GM12878 (cell line): ENCODE results near the gene DYNC1H1. TPM values are rescaled to one million over a fixed set of nuclear protein-coding genes. Genes with fewer than 3 reads are reported as not detected.

Experiments used
- ATAC-seq: fragments of 200-7000 bp; cut with Tn5 transposase; 3 replicates; pipeline ENCODE4 v1.9.1; 2020; ENCODE audit warnings: mild to moderate bottlenecking, moderate library complexity
- BruUV-seq: library from RNA; stranded (reverse); fragments of 400-500 nt; replicated peaks from 2 replicates; lab custom pipeline; 2021; lab: Mats Ljungman, UMichigan
- CTCF ChIA-PET: fragments of 300-600 bp; sonication (Branson Sonifier 250); formaldehyde crosslinking; extraction: SDS; loops from one replicate; lab custom pipeline; 2021; ENCODE audit warnings: inconsistent platforms; lab: Yijun Ruan, JAX
- POLR2A ChIA-PET: fragments of 350-600 bp; formaldehyde crosslinking; extraction: SDS; loops from one replicate; lab custom pipeline; 2021; ENCODE audit warnings: inconsistent platforms; lab: Charles Lee
- RAD21 ChIA-PET: fragments of 300-600 bp; sonication (Branson Sonifier 250); formaldehyde crosslinking; loops from one replicate; lab custom pipeline; 2023; ENCODE audit warnings: antibody characterized with exemption; ENCODE audit not compliant: unreplicated experiment; lab: Charles Lee
- SMC1A ChIA-PET: fragments of 300-600 bp; sonication (Branson Sonifier 250); formaldehyde crosslinking; loops from one replicate; lab custom pipeline; 2023; ENCODE audit not compliant: unreplicated experiment, uncharacterized antibody; lab: Charles Lee
- DNase-seq: peaks from one replicate; pipeline ENCODE4 v3.0.0-alpha.2; 2011; ENCODE audit warnings: low read depth, low spot score
- FAIRE-seq: peaks from 3 replicates; lab custom pipeline; 2011; peaks lifted over from hg19 to GRCh38; lab: Jason Lieb, UNC
- H2AFZ ChIP-seq: 2 replicates; pipeline ENCODE4 v1.6.0; 2011; ENCODE audit warnings: low read depth, low read length, control low read depth; ENCODE audit not compliant: control insufficient read depth
- H3K27ac ChIP-seq: 2 replicates; pipeline ENCODE4 v1.5.1; 2011; ENCODE audit warnings: control low read depth; ENCODE audit not compliant: control insufficient read depth, insufficient read depth
- H3K27me3 ChIP-seq, 2 experiments: replicated peaks in 1 of 2; 2 replicates each; pipeline versions ENCODE4 v1.6.0 to v1.6.1; 2011; ENCODE audit warnings: low read length in 1 of 2; ENCODE audit not compliant: control insufficient read depth in 2 of 2, insufficient read depth in 2 of 2
- H3K36me3 ChIP-seq, 2 experiments: 2 replicates each; pipeline ENCODE4 v1.5.1; 2011; ENCODE audit warnings: low read length in 1 of 2; ENCODE audit not compliant: control insufficient read depth in 2 of 2, insufficient read depth in 2 of 2
- H3K4me1 ChIP-seq: 2 replicates; pipeline ENCODE4 v1.6.1; 2011; ENCODE audit warnings: mild to moderate bottlenecking, low read length, moderate library complexity, mixed read lengths; ENCODE audit not compliant: control insufficient read depth, insufficient read depth
- H3K4me2 ChIP-seq: 2 replicates; pipeline ENCODE4 v1.6.0; 2011; ENCODE audit warnings: control low read depth; ENCODE audit not compliant: control insufficient read depth, insufficient read depth
- H3K4me3 ChIP-seq: fragments of 200-600 bp; sonication (generic); 2 replicates; pipeline ENCODE4 v1.5.1; 2016
- H3K79me2 ChIP-seq: 2 replicates; pipeline ENCODE4 v1.6.0; 2011; ENCODE audit warnings: low read length; ENCODE audit not compliant: control insufficient read depth, insufficient read depth
- H3K9ac ChIP-seq: 2 replicates; pipeline ENCODE4 v1.8.0; 2011; ENCODE audit warnings: low read length, control low read depth, mixed read lengths; ENCODE audit not compliant: control insufficient read depth, insufficient read depth
- H3K9me3 ChIP-seq: replicated peaks from 3 replicates; pipeline ENCODE4 v1.5.1; 2011; ENCODE audit warnings: mild to moderate bottlenecking, low read length; ENCODE audit not compliant: control insufficient read depth, insufficient read depth
- H4K20me1 ChIP-seq: 2 replicates; pipeline ENCODE4 v1.6.0; 2011; ENCODE audit not compliant: control insufficient read depth, insufficient read depth
- CREB1 ChIP-seq: IDR thresholded peaks from 2 replicates; pipeline ENCODE4 v1.6.1; 2012; ENCODE audit warnings: low read depth, mild to moderate bottlenecking, inconsistent platforms
- EZH2 ChIP-seq: IDR thresholded peaks from 2 replicates; pipeline ENCODE4 v1.6.1; 2012; ENCODE audit warnings: low read depth, mild to moderate bottlenecking, control low read depth, inconsistent platforms, low read length, borderline replicate concordance; ENCODE audit not compliant: control insufficient read depth
- HDGF ChIP-seq: fragments of 450-650 bp; IDR thresholded peaks from 2 replicates; pipeline ENCODE4 v1.6.1; 2016; ENCODE audit warnings: antibody characterized with exemption
- IRF4 ChIP-seq: IDR thresholded peaks from 2 replicates; pipeline ENCODE4 v1.6.1; 2011; ENCODE audit warnings: low read depth, low read length
- MEF2B ChIP-seq: fragments of 450-650 bp; IDR thresholded peaks from 2 replicates; pipeline ENCODE4 v1.6.1; 2018; ENCODE audit warnings: mild to moderate bottlenecking, moderate library complexity; ENCODE audit not compliant: partially characterized antibody, poor library complexity, severe bottlenecking
- NRF1 ChIP-seq: conservative IDR thresholded peaks from 2 replicates; pipeline ENCODE4 v1.6.1; 2011; ENCODE audit warnings: mild to moderate bottlenecking, low read depth, low read length, improper control_type of control experiment
- RFX5 ChIP-seq: IDR thresholded peaks from 2 replicates; pipeline ENCODE4 v1.6.1; 2011; ENCODE audit warnings: low read depth, low read length, improper control_type of control experiment
- SMC3 ChIP-seq: IDR thresholded peaks from 2 replicates; pipeline ENCODE4 v1.6.1; 2011; ENCODE audit warnings: low read length, improper control_type of control experiment, borderline replicate concordance
- SPI1 ChIP-seq: IDR thresholded peaks from 2 replicates; pipeline ENCODE4 v1.6.1; 2011; ENCODE audit warnings: low read depth, mild to moderate bottlenecking, low read length, moderate library complexity, borderline replicate concordance; ENCODE audit not compliant: insufficient read depth
- STAT1 ChIP-seq: fragments of 450-650 bp; conservative IDR thresholded peaks from 2 replicates; pipeline ENCODE4 v1.6.1; 2014; ENCODE audit warnings: antibody characterized with exemption, mild to moderate bottlenecking
- WGBS: methylation state at CpG from one replicate; pipeline ENCODE4 v1.1.6; 2016; ENCODE audit warnings: low lambda C conversion rate; ENCODE audit not compliant: insufficient replicate concordance, insufficient coverage; ENCODE audit errors: missing lambda C conversion rate; 5-methylcytosine and 5-hydroxymethylcytosine counted together
- in situ Hi-C: fragments of 300-500 bp; cut with MboI; formaldehyde crosslinking; loops from 9 replicates; pipeline ENCODE4 v1.14.3; 2018; ENCODE audit warnings: mixed read lengths
- intact Hi-C: fragments of 100-400 bp; cut with micrococcal nuclease; formaldehyde crosslinking; loops from one replicate; pipeline ENCODE4 v1.14.2; 2022; ENCODE audit not compliant: unreplicated experiment
- polyA plus RNA-seq, 11 experiments: library from polyadenylated mRNA; depleted of rRNA in 4 of 11; unstranded in 6 of 11; stranded (reverse) in 5 of 11; fragments of >200 nt; fragmentation: Nextera tagmentation in 4 of 11; fragmentation: Illumina TruSeq in 1 of 11; extraction: Ambion mirVana in 4 of 11; extraction: Trizol in 1 of 11; gene quantifications; 1 replicate in 1 of 11; 2 replicates in 10 of 11; pipeline versions ENCODE4 v1.2.1 to v1.2.3, GENCODE V29; 2011 to 2016; ENCODE audit warnings: inconsistent platforms in 2 of 11, missing spikeins in 2 of 11, low read depth in 1 of 11
- total RNA-seq, 4 experiments: library from RNA; depleted of rRNA in 3 of 4; stranded (reverse); fragments of >200 nt in 3 of 4; fragmentation: Illumina TruSeq in 1 of 4; extraction: Trizol in 1 of 4; gene quantifications; 2 replicates each; pipeline versions ENCODE4 v1.2.1 to v1.2.3, GENCODE V29; 2013 to 2021
- TF ChIP-seq, protein P1 (sequence below): fragments of 450-650 bp; IDR thresholded peaks from 2 replicates; pipeline ENCODE4 v1.6.1; 2017; ENCODE audit warnings: borderline replicate concordance
- TF ChIP-seq, protein P2 (sequence below): fragments of 450-650 bp; IDR thresholded peaks from 2 replicates; pipeline ENCODE4 v1.6.1; 2017; ENCODE audit warnings: mild to moderate bottlenecking, low read depth, inconsistent platforms; ENCODE audit not compliant: poor library complexity, severe bottlenecking
- TF ChIP-seq, protein P3 (sequence below): IDR thresholded peaks from 2 replicates; pipeline ENCODE4 v1.6.1; 2012; ENCODE audit warnings: low read depth, low read length, improper control_type of control experiment
- TF ChIP-seq, protein P4 (sequence below): fragments of 450-650 bp; formaldehyde crosslinking; IDR thresholded peaks from 2 replicates; pipeline ENCODE4 v1.4.0; 2020; ENCODE audit warnings: mild to moderate bottlenecking, moderate library complexity

DYNC1H1 gene
- total and polyA plus RNA-seq, 10 of the 15 experiments (the other 5 are each of a cell fraction or from before 2014, with no cell fraction given): 38.4 to 291 (median 111) TPM

DNA sequence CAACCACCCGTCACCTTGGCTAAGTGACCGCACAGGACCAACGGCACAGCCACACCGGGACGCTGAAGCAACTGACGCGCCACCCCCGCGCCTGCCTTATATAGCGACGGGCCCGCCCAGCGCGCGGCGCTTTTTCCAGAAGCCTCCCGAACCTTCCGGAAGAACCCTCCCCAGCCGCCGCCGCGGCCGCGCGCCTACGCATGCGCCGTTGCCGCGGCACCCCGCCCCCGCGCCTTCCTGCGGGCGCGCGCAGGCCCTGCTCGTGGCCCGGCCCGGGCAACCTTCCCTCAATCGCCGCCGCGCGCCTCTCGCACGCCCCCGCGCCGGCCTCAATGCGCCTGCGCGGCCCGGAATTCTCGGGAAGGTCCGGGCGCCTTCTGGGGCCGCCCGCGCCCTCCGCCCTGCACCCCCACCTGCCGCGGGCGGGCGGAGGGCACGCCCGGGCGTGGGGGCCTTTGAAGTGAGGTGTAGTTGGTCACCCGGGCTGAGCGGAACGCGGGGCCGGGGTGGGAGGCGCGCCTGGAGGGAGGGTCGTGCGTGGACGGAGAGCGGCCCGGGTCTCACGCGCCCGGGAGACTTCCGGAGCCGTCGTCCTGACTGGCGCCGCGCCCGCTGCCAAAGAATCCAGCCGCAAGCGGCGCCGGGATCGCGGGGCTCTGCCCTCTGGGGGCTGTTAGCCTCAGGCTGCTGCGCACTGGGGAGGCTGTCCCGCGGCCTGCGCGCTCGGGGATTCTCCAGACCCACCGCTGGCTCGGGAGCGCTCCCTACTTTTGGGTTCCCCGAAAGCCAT lies 122.8 kb downstream of the DYNC1H1 start, which contains the start of gene HSP90AA1:
TSS of gene HSP90AA1 (minus strand) at position 73 of the 790 bp plus-strand sequence. CDS start 666 bp downstream, outside the sequence.
- Histone ChIP-seq H3K27me3 (no peaks in the 10 kb centered on the region), H3K4me1 (peaks cover 9% of the 10 kb centered on the region), H3K9me3 (no peaks in the 10 kb centered on the region), H4K20me1 (peaks cover 5% of the 10 kb centered on the region), H3K27ac (peak within 1 kb of the TSS; percentile 95), H3K36me3 (peaks cover 9 to 33% of the 10 kb centered on the region in 2 experiments), H2AFZ (peak within 1 kb of the TSS; percentile 83), H3K79me2 (peaks cover 54% of the 10 kb centered on the region), H3K9ac (peak within 1 kb of the TSS; percentile 94), H3K4me2 (peak within 1 kb of the TSS; percentile 98), H3K4me3 (peak within 1 kb of the TSS; percentile 98)
- DNase-seq: peak; percentile 60
- SMC1A ChIA-PET: interaction anchor here (0.6 to 1.7 kb wide), 4 partner anchors 9 to 123 kb away, joined by 3 to 5 read pairs (median 3); partner anchors contain the start of gene DYNC1H1
- TSS peak; percentile 90 for BruUV-seq
- RAD21 ChIA-PET: interaction anchor here (1.3 to 1.7 kb wide), 3 partner anchors 9 to 227 kb away, joined by 3 to 7 read pairs (median 6); no protein-coding TSS in a partner anchor
- CTCF ChIA-PET: interaction anchor here (1.4 to 2.9 kb wide), 3 partner anchors 11 to 230 kb away, joined by 6 to 25 read pairs (median 8); no protein-coding TSS in a partner anchor
- WGBS: 1% methylated on average over 95 of the region's 106 CpGs
- in situ Hi-C loops: no loop called here
- ATAC-seq: peak; percentile 70
- intact Hi-C loops: loop anchor here (1.0 to 5.0 kb wide), 3 partner anchors 52 to 325 kb away; partner anchors contain the start of genes PPP2R5C, WDR20 and ZNF839
- FAIRE-seq: no peak
- POLR2A ChIA-PET: interaction anchor here (0.6 to 1.5 kb wide), 11 partner anchors 12 to 1688 kb away, joined by 3 to 10 read pairs (median 6); partner anchors contain the start of genes EIF5 and WDR20
- TF ChIP-seq, protein P1, sequence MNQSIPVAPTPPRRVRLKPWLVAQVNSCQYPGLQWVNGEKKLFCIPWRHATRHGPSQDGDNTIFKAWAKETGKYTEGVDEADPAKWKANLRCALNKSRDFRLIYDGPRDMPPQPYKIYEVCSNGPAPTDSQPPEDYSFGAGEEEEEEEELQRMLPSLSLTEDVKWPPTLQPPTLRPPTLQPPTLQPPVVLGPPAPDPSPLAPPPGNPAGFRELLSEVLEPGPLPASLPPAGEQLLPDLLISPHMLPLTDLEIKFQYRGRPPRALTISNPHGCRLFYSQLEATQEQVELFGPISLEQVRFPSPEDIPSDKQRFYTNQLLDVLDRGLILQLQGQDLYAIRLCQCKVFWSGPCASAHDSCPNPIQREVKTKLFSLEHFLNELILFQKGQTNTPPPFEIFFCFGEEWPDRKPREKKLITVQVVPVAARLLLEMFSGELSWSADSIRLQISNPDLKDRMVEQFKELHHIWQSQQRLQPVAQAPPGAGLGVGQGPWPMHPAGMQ: no peak
- no peak for TF ChIP-seq SMC3
- TF ChIP-seq, protein P2, sequence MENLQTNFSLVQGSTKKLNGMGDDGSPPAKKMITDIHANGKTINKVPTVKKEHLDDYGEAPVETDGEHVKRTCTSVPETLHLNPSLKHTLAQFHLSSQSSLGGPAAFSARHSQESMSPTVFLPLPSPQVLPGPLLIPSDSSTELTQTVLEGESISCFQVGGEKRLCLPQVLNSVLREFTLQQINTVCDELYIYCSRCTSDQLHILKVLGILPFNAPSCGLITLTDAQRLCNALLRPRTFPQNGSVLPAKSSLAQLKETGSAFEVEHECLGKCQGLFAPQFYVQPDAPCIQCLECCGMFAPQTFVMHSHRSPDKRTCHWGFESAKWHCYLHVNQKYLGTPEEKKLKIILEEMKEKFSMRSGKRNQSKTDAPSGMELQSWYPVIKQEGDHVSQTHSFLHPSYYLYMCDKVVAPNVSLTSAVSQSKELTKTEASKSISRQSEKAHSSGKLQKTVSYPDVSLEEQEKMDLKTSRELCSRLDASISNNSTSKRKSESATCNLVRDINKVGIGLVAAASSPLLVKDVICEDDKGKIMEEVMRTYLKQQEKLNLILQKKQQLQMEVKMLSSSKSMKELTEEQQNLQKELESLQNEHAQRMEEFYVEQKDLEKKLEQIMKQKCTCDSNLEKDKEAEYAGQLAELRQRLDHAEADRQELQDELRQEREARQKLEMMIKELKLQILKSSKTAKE: no peak
- no peak for TF ChIP-seq RFX5
- peak; percentile 8 for TF ChIP-seq MEF2B
- peak; percentile 78 for TF ChIP-seq NRF1
- TF ChIP-seq, protein P3, sequence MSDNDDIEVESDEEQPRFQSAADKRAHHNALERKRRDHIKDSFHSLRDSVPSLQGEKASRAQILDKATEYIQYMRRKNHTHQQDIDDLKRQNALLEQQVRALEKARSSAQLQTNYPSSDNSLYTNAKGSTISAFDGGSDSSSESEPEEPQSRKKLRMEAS: no peak
- TF ChIP-seq SPI1: no peak
- TF ChIP-seq, protein P4, sequence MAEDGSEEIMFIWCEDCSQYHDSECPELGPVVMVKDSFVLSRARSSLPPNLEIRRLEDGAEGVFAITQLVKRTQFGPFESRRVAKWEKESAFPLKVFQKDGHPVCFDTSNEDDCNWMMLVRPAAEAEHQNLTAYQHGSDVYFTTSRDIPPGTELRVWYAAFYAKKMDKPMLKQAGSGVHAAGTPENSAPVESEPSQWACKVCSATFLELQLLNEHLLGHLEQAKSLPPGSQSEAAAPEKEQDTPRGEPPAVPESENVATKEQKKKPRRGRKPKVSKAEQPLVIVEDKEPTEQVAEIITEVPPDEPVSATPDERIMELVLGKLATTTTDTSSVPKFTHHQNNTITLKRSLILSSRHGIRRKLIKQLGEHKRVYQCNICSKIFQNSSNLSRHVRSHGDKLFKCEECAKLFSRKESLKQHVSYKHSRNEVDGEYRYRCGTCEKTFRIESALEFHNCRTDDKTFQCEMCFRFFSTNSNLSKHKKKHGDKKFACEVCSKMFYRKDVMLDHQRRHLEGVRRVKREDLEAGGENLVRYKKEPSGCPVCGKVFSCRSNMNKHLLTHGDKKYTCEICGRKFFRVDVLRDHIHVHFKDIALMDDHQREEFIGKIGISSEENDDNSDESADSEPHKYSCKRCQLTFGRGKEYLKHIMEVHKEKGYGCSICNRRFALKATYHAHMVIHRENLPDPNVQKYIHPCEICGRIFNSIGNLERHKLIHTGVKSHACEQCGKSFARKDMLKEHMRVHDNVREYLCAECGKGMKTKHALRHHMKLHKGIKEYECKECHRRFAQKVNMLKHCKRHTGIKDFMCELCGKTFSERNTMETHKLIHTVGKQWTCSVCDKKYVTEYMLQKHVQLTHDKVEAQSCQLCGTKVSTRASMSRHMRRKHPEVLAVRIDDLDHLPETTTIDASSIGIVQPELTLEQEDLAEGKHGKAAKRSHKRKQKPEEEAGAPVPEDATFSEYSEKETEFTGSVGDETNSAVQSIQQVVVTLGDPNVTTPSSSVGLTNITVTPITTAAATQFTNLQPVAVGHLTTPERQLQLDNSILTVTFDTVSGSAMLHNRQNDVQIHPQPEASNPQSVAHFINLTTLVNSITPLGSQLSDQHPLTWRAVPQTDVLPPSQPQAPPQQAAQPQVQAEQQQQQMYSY (CRISPR knock-in tag): no peak
- TF ChIP-seq IRF4: no peak
- TF ChIP-seq STAT1: no peak
- no peak for TF ChIP-seq EZH2
- no peak for TF ChIP-seq HDGF
- peak; percentile 77; the same call in 1 of the 2 replicates for TF ChIP-seq CREB1
